Vagina (tissue), 2 donors: ENCODE data around the gene LCLAT1.
"Not testable (repeated sequence)": the region's sequence is repeated elsewhere in the genome, so short reads cannot be mapped to it uniquely, and the experiment has no call there.

Source experiments
- POLR2A ChIP-seq, 2 donors: fragments of 450-650 bp; IDR thresholded peaks; one replicate each; pipeline ENCODE4 v1.6.1; 2017; ENCODE audit warnings: antibody characterized with exemption in 2 of 2, mild to moderate bottlenecking in 2 of 2, moderate library complexity in 2 of 2
- POLR2AphosphoS5 ChIP-seq, 2 donors: sonication (generic); formaldehyde crosslinking; IDR thresholded peaks; one replicate each; pipeline ENCODE4 v1.9.0; 2017; ENCODE audit warnings: antibody characterized with exemption in 2 of 2, mild to moderate bottlenecking in 2 of 2, low read depth in 1 of 2; ENCODE audit not compliant: insufficient read depth in 1 of 2

DNA sequence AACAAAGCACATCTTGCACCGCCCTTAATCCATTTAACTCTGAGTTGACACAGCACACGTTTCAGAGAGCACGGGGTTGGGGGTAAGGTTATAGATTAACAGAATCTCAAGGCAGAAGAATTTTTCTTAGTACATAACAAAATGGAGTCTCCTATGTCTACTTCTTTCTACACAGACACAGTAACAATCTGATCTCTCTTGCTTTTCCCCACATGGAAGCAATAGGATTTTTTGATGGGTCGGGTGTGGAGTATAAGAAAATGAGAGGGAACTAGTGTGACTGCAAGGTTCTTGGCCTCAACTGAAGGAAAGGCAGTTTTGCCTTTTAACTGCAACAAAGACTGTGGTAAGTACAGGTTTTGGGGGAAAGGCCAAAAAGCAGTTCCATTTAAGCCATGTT, 167.2 kb downstream of the LCLAT1 start:
- TF ChIP-seq POLR2AphosphoS5 (IDR thresholded peaks at IDR 0.05; ENCODE audit: insufficient read depth in 1 of 2, low read depth in 1 of 2); POLR2A (IDR thresholded peaks at IDR 0.05): not testable (repeated sequence)
